ENCODE data around the gene LUC7L3.

DNA sequence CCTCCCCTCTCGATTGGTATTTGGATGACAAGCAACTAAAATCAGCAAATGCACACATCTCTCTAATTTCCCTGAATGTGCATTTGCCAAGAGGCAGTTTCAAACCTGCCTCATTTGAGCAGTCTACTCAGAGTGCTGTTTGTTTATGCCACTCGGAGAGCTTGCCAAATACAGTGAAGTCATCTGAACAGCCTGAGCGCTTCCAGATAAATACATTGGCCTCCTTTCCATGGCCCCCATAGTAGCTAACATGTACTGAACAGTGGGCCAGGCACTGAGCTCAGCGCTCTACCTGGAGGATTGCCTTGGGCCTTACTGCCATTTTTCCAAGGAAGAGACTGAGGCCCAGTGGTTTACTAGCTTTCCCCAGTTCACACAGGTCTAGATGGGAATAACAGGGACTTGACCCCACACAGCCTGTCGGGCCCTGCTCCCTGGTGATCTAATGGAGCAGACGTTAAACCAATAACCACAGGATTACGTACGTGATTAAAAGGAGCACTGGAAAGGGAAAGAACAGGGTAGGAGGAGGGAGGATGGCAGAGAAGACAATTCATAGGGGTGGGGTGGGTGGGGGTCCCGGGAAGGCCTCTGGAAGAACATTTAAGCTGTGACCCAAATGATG is 66.7 kb downstream of the LUC7L3 start:
- TF ChIP-seq YY1 (IDR thresholded peaks at IDR 0.05; ENCODE audit: insufficient read depth, insufficient read length) (no peak), SUZ12 (IDR thresholded peaks at IDR 0.05; ENCODE audit: extremely low read depth, insufficient read depth, insufficient read length) (no peak), ZNF274 (IDR thresholded peaks at IDR 0.05; ENCODE audit: low read depth, low read length) (no peak)
